Stimulated activated CD4-positive, alpha-beta T cell treated with anti-CD3 and anti-CD28 coated beads, Interleukin-2, amount 100 ng/mL, for 48 hours (primary cell): Measurements from ENCODE around the gene ECM2.

Source experiments
- DNase-seq, 2 donors: peaks; one replicate each; pipeline ENCODE4 v3.0.0-alpha.2; 2020

The ECM2 gene

DNA sequence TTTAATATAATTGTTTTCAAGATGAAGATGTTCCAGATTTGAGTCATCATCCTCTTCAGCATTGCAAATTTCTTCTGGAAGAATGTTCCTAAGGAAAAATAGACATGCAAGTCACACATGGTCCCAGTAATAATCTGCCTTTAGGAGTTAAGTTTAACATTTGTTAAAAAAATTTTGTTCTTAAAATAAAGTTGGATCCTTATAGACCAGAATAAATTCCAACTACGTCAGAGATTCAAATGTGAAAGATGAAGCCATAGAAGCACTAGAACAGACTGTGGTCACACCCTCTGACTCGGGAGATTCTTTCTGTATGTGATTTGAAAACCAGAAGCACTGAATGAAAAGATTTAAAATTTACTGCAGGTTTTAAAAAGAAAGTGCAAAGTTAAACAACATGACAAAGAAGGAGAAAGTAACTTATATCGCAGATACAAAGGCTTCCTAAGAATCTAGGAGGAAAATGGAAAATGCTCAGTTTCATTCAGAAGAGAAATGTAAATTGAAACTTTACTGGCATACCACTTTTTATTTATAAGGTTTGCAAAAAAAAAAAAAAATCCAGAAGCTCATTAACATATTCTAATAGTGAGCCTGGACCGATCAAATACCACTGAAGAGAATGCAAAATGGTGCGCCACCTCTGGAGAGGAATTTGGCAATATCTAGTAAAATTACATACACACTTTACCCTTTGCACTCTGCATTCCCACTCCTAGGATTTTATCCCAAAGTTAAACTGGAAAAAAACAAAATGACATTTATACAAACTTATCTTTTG, 39.2 kb downstream of the ECM2 start:
- DNase-seq = no peak

DNA sequence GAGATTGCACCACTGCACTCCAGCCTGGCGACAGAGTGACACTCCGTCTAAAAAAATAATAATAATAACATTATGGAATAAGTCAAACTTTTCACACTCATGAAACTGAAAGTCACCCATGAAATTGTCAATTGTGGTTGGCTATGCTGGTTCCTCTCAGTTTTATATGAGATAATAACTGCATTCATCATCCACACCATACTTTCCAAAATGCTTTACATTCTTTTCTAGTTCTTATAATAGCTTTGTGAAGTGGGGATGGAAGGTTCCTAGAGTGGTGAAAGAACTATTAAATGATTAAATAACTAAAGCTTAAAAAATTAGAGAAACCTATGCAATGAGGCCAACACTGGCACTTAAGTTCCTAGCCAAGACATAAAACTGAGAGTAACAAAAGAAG, 40.9 kb downstream of the ECM2 start:
- DNase-seq = no peak

DNA sequence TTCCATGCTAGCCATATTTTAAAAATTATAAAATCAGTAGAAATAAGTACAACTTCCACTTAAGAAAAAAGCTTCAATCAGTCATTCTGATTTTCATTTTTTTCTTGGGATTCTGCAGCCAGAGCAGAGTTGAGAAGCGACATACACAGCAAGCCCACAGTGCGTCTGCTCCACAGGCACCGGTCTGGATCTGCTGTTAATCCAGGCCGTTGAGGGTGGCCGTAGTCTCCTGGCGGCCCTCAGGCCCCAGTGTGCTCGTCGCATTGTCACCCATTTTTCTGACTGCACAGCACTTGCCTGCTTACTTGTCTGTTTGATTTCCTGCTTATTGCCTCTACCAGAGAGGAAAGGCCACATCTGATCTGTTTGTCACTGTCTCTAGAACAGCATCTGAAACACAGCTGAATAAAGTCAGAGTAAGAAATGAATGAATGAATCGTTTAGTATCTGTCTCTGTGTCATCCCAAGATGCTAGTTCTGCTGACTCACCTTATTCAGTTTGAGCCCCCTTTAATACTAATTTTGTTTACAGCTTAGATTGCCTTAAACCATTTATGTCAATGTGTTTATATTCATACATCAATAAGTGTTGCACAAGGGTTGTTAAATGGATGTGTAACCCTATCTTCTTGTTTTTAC, 41.9 kb downstream of the ECM2 start:
- no peak for DNase-seq

DNA sequence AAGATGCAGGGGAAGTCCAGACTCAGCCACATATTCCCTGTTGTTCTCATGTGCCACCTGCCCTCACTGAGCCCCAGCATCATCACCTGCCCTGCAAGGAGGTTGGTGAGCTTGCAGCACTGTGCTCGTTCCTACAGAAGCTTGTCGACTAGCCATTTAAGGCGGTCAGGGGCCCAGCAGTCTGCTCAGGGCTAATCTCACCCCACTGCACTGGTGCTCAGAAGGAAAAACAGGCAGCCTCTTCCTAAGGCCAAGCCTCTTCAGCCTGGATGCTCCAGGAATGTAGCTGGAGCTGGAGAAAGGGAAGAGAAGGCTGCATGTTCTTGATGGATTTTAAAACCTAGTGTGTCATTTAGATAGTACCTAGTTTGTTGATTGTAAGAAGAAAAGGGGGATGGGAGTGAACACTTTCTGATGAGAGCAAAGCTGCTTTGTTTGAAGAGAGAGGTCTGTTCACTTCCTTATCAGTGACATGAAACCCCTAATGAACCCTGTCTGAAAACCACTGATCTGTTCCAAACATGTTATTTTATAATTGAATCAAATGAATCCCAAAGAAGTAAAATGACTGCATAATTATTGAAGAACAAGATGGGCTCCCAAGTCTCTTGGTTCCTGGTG, 42.9 kb downstream of the ECM2 start:
- DNase-seq = no peak

DNA sequence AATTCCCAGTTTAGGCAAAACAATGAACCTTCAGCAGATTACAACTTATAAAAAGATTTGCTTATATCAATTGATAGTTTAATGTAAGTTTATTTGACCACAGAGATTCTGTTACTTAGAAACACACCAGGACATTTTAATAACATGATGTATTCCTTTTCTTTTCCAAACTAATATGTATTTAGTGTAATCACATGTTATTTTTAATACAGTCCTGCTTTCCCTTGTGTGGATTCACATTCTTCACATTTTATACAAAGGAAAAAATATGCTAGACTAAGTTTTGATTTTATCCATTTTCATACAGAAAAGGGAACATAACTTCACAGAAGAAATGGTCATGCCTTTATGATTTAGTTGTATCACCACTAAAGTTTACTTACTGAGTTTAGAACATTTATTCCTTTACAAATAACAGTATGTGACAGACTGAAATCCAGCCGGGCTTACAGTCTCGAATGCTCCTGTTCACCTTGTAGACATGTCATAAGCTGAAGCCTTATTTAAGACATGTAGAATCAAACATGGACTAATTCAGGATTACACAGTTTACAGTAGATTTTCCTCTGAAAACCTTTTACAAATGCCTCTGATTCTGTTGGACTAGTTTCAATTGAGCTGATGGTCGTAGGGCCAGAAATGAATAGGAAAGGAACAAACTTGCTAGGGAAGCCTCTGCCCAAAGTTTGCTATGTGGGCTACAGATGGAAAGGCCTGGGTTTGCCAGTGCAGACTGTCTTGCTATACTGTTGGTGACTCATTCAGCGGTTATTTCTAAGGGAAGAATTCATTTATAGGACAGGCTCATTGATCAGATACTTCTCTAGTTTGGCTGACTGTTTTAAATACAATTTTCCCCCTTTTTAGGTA, 46.9 kb downstream of the ECM2 start:
- no peak for DNase-seq

DNA sequence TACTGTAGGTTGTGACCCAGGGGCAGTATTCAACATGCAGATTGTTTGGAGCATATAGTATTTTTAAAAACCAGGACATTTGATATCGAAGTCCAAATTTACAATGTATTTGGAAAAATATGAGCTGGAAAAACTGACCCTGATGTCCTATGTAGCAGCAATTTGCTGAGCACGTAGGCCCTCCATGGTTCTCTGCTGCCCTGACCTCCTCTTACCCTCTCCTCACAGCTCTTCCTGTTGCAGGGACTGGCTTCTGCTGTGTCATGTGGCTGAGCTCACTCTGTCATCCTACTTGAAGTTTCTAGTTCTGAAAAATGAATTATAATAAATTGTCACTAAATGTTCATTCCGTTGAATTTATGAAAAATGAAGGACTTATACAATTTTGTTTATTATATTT, 49.4 kb downstream of the ECM2 start:
- no peak for DNase-seq

DNA sequence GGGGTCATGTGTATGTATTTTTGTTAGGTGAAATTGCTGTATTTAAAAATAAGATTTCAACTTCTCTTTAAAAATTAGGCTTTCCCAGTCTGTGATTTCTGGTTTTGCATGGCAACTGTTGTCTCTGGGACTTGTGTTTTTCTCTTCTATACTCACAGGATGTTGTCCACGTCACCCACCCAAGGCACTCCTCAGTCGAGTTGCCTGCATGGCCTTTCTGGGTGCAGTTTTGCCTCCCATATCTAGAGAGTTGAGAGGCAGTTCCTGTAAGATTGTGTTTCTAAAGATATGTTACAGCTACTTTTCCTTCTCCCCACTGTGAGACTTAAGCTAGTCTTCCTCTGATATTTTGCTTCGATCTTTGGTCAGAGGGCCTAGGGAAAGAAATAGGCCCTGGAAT, 51.2 kb downstream of the ECM2 start:
- DNase-seq = no peak

DNA sequence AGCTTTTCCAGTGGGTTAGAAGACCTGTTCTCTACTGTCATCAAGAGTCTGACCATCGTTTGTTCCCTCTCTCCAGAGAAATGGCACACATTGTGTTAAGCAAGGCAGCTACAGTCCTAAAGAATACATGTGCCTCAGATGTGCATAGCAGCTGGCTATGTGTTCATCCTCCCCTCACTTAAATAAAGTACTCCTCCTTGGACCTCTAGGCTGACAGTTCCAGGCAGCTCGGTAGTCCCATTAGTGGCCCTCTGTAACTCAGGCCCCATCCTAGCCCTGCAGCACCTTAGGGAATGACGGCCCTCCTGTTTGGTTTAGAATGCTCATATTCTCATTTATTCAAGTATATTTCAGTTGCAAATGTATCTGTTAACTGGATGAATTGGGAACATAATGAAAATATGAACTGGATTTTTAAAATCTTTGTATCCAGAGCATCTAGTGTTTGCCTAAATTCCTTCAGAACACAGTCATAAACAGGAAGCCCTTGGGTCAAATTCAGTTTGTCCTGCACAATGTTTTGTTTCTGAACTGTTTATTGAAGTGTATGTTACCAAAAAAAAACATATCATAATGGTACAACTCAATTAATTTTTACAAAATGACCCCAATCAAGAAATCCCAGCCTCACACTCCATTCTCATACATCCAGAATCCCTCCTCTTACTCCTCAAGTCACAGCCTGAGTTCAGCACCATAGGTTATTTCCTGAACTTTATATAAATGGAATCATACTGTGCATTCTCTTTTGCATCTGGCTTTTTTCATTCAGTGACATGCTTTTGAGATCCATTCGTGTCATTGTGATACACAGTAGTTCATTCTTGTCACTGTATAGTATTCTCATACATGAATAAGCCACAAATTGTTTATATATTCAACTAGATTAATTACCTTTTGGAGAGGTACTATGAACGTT, 51.9 kb downstream of the ECM2 start:
- DNase-seq = no peak

DNA sequence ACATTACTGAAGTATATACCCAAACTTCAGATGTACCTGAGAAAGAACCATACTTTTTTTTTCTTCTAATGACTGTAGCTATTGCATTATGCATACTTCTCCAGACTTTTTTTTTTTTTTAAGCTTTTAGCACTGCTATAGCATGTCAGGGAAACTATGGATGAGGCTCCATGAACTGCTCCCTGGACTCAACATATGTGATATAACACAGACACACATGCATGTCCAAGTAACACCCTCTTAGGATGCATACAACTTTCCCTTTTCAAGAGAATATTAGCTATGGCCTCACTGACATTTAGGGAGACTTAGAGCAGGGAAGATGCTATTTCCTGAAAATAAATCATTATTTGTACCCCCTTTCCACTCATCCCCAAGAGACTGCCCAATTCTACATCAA, 53.0 kb downstream of the ECM2 start:
- DNase-seq = no peak

DNA sequence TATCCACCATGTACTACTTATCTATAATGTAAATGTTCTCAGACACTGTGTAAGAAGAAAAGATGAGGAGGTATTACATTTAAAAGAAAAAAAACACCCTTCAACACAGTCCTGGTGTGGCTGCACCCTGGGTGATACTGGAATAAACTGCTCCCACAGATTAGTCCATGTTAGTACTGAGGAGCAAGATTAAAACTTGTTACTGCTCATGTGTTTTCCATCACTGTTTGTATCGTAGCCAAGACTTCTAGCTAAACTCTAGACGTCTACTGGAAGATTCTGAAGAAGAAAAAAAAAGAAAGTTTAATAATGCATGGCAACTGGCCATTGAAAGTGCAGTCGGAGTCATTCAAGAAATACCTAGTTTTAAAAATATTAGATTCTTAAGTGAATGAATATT, 53.5 kb downstream of the ECM2 start, which contains the start of gene ASPN:
TSS of gene ASPN (minus strand) at position 178 of the 400 bp plus-strand sequence.
- no peak for DNase-seq

DNA sequence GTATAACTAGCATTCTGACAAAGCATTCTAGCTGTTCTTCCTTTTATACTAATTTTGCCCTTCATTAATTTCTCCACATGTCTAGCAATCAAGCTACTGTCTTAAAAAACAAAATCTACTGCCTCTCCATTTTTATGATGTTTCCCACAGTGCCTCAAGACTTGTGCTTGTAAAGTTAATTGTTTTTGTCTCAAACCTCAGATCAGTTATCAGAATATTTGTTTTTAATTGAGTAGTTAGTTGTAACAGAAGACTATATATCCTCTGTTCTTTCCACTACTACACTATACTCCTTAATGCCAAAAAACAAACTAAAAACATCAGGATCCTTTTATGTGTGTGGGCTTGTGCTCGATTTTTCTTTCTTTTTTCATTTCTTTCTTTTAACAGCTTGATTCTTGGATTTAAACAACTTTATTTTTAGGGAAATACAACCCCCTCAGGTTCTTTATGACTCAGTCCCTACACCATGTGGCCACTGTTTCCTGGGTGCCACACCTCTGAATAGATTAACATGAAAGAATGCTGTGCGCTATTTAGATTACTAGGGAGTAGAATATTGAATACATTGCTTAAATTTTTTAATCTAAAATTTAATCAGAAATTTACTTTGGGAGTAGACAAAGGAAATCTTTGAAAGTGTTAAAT, 54.7 kb downstream of the ECM2 start:
- no peak for DNase-seq

DNA sequence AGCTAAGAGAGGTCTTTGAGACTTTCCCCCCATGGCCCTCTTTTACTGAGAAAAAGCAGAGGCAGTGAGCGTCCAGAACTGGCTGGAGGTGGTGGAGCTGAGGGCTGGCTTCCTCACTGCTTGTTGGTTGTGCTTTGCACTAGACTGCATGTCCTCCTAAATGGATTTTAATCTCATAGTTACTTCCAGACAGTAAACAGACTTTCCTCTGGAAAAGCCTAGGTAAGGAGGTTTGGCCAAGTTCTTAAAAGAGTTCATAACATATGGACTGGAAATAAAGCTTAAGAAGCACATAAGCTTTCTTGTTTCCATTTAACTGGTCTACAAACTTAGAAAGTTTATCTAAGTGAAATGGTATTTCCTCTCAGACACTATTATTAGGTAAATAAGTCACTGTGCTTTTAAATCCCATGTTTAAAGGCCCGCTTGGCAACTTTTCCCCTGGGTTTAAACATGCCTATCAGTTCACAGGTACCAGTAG, 55.5 kb downstream of the ECM2 start:
- no peak for DNase-seq

DNA sequence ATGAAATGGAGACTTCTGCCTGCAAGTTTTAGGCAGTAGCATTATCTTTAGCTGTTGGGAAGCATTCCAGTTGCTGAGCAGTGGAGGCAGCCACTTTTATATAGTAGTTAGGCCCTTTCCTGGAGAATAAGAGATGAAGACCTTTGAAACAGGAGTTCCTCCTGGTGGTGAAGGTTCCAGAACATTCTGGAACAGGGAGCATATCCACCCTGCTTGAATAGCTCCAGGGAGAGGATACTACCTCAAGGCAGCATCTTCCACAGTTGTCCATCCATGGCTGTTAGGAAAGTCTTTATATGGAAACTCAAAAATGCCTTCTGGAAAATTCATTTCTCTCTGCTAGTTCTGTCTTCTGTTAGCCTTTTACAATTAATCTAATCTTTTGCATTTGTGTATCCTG, 56.4 kb downstream of the ECM2 start:
- DNase-seq = no peak

DNA sequence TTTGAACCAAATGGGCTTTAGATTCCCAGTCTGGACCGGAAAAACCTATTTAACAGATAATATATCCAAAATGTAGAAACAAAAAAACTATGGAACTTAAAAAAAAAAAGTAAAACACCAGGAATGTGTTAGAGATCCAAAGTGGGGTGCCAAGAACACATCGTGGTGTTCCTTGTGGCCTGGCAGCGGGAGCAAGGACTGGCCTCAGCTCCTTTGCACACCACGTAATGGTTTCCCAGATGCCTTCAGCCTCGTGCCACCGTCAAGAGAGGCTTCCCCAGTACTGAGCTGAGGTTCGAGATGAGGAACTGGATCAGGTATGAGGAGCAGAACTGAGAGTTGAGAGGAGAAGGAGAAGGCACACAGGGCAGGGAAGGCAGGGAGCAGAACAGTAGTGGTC, 57.0 kb downstream of the ECM2 start:
- DNase-seq = no peak

DNA sequence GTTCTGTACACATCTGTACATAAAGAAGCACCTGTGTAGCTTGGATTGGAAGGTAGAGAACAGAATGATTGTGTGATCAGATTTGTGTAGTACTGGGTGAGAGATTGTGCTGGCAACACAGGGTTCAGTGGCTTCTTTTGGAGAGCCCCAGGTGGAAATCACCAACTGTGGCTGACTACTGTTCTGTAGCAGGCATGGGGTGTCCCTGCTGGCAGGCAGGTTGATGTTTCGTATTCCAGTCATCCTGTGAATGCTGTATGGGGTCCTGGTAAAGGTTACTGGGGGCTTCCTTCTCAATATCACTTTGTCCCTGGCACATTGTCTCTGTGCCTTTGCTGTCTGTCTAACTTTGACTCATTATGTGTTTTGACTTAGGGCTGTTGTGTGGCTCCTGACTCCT, 58.8 kb downstream of the ECM2 start:
- no peak for DNase-seq

DNA sequence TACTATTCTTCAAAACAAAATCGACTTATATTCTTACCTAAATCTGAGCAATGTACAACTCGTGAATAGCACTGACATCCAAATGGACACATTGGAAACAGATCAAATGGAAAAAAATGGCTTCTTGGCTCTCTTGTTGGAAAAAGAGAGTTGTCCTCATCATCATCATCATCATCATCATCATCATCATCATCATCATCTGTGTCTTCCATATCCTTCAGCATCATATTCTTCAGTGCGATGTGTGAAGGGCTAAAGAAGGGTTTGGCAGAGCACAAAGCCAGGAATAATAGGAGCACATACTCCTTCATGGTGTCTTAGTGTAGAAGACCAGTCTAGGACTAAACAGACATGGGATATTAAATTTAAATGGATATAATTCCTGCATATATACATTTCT, 61.2 kb downstream of the ECM2 start:
- no peak for DNase-seq

DNA sequence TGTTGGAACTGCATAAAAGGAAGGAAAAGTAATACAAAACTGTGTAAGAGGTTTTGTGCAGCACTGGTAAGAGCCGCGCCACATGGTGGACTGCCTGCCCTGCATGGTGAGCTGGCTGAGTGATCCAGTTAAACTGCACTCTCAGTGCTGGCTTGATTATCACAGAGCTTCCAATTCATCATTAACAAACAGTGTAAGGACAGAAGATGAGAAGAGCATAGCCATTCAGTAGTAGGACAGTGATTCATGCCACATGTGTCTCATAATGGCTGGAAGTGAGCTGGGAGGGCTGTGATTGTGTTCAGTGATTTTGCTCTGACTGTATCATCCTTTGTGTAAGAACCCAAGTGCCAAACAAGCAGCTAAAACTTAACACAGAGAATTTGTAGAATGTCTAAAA, 67.6 kb downstream of the ECM2 start:
- DNase-seq = no peak

DNA sequence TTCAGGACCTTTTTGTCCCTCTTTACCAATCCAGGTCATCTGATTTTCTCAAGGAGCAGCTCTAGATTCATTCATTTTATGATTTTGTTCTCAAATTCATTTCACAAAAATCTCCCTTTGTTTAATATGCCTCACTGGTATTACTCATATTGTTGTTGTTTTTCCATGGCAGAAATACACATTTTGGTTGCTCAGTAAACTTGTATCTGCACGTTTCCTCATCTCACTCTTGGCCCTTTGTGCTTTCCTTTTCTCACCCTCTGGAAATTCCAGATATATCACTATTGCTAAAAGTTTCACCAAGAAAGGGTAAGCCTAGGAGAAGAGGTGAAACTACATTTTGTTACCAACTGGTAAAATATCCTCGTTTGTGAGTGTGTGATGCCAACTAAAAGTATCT, 68.3 kb downstream of the ECM2 start:
- DNase-seq = no peak

DNA sequence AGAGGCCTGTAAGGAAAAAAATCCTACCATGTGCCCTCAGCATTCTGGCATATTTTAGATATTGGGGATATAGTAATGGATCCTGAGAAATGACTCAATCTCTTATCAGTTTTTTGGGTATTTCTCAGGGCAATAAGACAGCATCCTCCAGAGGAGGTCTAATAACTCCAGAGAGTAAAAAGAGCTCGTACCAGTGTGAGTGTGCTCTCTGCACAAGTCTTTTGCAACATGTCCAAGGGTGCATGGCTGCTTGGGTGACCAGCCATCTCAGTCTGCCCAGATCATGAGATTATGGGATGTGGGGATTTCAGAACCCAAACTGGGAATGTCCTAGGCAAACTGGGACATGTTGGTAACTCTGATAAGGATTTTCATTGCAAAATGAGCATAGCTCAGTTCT, 68.7 kb downstream of the ECM2 start:
- no peak for DNase-seq

DNA sequence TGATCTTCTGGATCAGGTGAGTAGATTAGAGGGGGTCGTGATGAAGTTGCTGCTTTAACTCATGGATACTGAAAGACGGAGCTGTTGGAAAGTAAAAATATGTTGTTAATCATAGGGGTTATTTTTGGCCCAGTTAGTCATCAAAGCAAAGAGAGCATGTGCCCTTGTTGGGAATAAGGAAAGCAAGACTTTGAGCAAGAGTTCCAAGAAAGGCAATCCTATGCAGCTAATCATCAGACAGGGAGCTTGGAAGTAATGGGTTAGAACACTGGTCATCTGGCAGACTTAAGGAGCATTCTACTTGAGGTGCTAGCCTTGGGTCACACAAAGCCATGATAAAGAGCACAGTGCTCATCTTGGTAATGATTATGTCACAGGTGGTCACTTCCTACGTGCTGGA, 71.8 kb downstream of the ECM2 start:
- no peak for DNase-seq

DNA sequence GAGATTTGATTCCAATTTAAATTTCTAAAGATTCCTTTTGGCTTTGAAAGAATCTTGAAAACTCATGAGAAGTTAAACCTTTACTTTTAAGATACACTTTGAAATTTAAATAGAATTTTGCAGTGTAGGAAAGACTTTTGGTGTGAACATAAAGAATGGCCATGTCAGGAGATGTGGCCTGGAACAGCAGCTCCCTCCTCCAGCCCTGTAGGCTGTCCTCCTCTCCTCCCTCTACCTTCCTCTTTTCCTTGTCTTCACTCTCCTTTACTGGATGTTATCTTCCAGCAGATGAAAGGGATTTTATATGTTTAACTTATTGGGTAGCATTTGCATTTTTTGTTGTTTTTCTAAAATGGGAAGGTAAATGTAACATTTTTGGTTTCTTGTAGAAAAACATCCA, 72.4 kb downstream of the ECM2 start:
- no peak for DNase-seq

DNA sequence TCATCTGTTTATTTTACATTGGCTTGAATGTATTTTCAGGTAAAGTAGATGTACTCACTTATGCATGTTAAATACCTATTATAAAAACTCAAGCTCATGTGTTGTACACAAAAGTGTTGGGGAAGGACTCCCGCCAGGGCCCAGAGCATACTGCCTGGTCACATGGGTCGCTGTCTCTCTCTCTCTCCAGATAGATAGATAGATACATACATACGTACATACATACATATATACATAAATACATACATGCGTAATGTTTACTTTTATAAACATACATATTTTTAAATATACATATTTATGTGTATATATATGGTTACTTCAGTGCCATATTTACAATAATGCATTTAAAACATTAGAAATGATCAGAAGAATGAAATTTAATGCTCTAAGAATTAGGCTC, 78.2 kb downstream of the ECM2 start:
- no peak for DNase-seq
